HEK293 (cell line): ENCODE results near the gene SNRPD3.

Source experiments
- GLI2 ChIP-seq: fragments of 450-650 bp; formaldehyde crosslinking; IDR thresholded peaks from 2 replicates; pipeline ENCODE4; 2017; ENCODE audit warnings: missing biosample characterization, missing genetic modification characterization, low read depth, borderline replicate concordance
- GLI4 ChIP-seq: fragments of 450-650 bp; formaldehyde crosslinking; IDR thresholded peaks from 2 replicates; pipeline ENCODE4 v1.5.1; 2016; ENCODE audit warnings: missing biosample characterization, missing genetic modification characterization
- GLIS1 ChIP-seq: fragments of 450-650 bp; formaldehyde crosslinking; IDR thresholded peaks from 2 replicates; pipeline ENCODE4 v1.5.1; 2016; ENCODE audit warnings: missing biosample characterization, missing genetic modification characterization
- KLF10 ChIP-seq: fragments of 450-650 bp; IDR thresholded peaks from 2 replicates; pipeline ENCODE4 v1.5.1; 2018; ENCODE audit warnings: missing biosample characterization, mild to moderate bottlenecking, missing genetic modification characterization
- RBAK ChIP-seq: fragments of 450-650 bp; formaldehyde crosslinking; IDR thresholded peaks from 2 replicates; pipeline ENCODE4 v1.5.1; 2016; ENCODE audit warnings: missing biosample characterization, missing genetic modification characterization
- REPIN1 ChIP-seq: fragments of 450-650 bp; formaldehyde crosslinking; IDR thresholded peaks from 2 replicates; pipeline ENCODE4 v1.5.1; 2017; ENCODE audit warnings: missing biosample characterization, missing genetic modification characterization, low read depth
- ZBTB17 ChIP-seq: fragments of 450-650 bp; formaldehyde crosslinking; IDR thresholded peaks from 2 replicates; pipeline ENCODE4 v1.5.1; 2016; ENCODE audit warnings: missing biosample characterization, missing genetic modification characterization
- ZFP69B ChIP-seq: fragments of 450-650 bp; formaldehyde crosslinking; IDR thresholded peaks from 2 replicates; pipeline ENCODE4 v1.5.1; 2016; ENCODE audit warnings: missing biosample characterization, missing genetic modification characterization
- ZNF23 ChIP-seq: fragments of 450-650 bp; formaldehyde crosslinking; IDR thresholded peaks from 2 replicates; pipeline ENCODE4 v1.5.1; 2016; ENCODE audit warnings: missing biosample characterization, missing genetic modification characterization, borderline replicate concordance
- ZNF274 ChIP-seq, 2 experiments: fragments of 200-500 bp in 1 of 2; fragments of 450-650 bp in 1 of 2; sonication (Bioruptor generic) in 1 of 2; formaldehyde crosslinking in 1 of 2; IDR thresholded peaks; 2 replicates each; pipeline versions ENCODE4 v1.5.1 to v1.6.1; 2014 to 2016; ENCODE audit warnings: borderline replicate concordance in 1 of 2, inconsistent platforms in 1 of 2, low read length in 1 of 2, missing biosample characterization in 1 of 2, missing genetic modification characterization in 1 of 2
- ZNF354C ChIP-seq: fragments of 450-650 bp; formaldehyde crosslinking; IDR thresholded peaks from 2 replicates; pipeline ENCODE4 v1.5.1; 2016; ENCODE audit warnings: missing biosample characterization, missing genetic modification characterization, low read depth, borderline replicate concordance
- ZNF514 ChIP-seq: fragments of 450-650 bp; formaldehyde crosslinking; IDR thresholded peaks from 2 replicates; pipeline ENCODE4 v1.5.1; 2016; ENCODE audit warnings: missing biosample characterization, missing genetic modification characterization
- ZNF529 ChIP-seq: fragments of 450-650 bp; formaldehyde crosslinking; IDR thresholded peaks from 2 replicates; pipeline ENCODE4 v1.5.1; 2017; ENCODE audit warnings: missing genetic modification characterization, missing biosample characterization; ENCODE audit not compliant: insufficient replicate concordance
- ZNF544 ChIP-seq: fragments of 450-650 bp; formaldehyde crosslinking; IDR thresholded peaks from 2 replicates; pipeline ENCODE4 v1.5.0; 2017; ENCODE audit warnings: missing biosample characterization, missing genetic modification characterization
- ZNF621 ChIP-seq: fragments of 450-650 bp; formaldehyde crosslinking; IDR thresholded peaks from 2 replicates; pipeline ENCODE4 v1.5.1; 2017; ENCODE audit warnings: missing biosample characterization, missing genetic modification characterization
- ZNF629 ChIP-seq: fragments of 450-650 bp; formaldehyde crosslinking; IDR thresholded peaks from 2 replicates; pipeline ENCODE4 v1.5.1; 2017; ENCODE audit warnings: missing biosample characterization, missing genetic modification characterization
- ZNF654 ChIP-seq: fragments of 450-650 bp; formaldehyde crosslinking; IDR thresholded peaks from 2 replicates; pipeline ENCODE4 v1.5.1; 2016; ENCODE audit warnings: low read depth, missing biosample characterization, missing genetic modification characterization
- ZNF660 ChIP-seq: fragments of 450-650 bp; IDR thresholded peaks from 2 replicates; pipeline ENCODE4 v1.5.1; 2018; ENCODE audit warnings: missing biosample characterization, mild to moderate bottlenecking, missing genetic modification characterization
- ZNF677 ChIP-seq: fragments of 450-650 bp; IDR thresholded peaks from 2 replicates; pipeline ENCODE4 v1.5.0; 2018; ENCODE audit warnings: missing biosample characterization, mild to moderate bottlenecking, missing genetic modification characterization, moderate library complexity
- ZNF768 ChIP-seq: fragments of 450-650 bp; formaldehyde crosslinking; IDR thresholded peaks from 2 replicates; pipeline ENCODE4 v1.5.1; 2018; ENCODE audit warnings: missing biosample characterization, mild to moderate bottlenecking, missing genetic modification characterization
- ZSCAN23 ChIP-seq: fragments of 450-650 bp; formaldehyde crosslinking; IDR thresholded peaks from 2 replicates; pipeline ENCODE4 v1.5.1; 2016; ENCODE audit warnings: missing biosample characterization, missing genetic modification characterization
- TF ChIP-seq, protein P1 (sequence below): sonication (generic); formaldehyde crosslinking; IDR thresholded peaks from 2 replicates; pipeline ENCODE4 v1.8.1; 2022; ENCODE audit warnings: mild to moderate bottlenecking, moderate library complexity, missing genetic modification reagents
- TF ChIP-seq, protein P2 (sequence below): fragments of 450-650 bp; formaldehyde crosslinking; IDR thresholded peaks from 2 replicates; pipeline ENCODE4 v1.5.1; 2017; ENCODE audit warnings: missing biosample characterization, missing genetic modification characterization
- TF ChIP-seq, protein P3 (sequence below): fragments of 450-650 bp; formaldehyde crosslinking; IDR thresholded peaks from 2 replicates; pipeline ENCODE4 v1.5.1; 2016; ENCODE audit warnings: missing biosample characterization, missing genetic modification characterization
- TF ChIP-seq, protein P4 (sequence below): fragments of 450-650 bp; formaldehyde crosslinking; IDR thresholded peaks from 2 replicates; pipeline ENCODE4 v1.5.1; 2017; ENCODE audit warnings: missing biosample characterization, missing genetic modification characterization
- TF ChIP-seq, protein P5 (sequence below): fragments of 450-650 bp; formaldehyde crosslinking; IDR thresholded peaks from 2 replicates; pipeline ENCODE4; 2016; ENCODE audit warnings: missing biosample characterization, missing genetic modification characterization
- TF ChIP-seq, protein P6 (sequence below): fragments of 450-650 bp; formaldehyde crosslinking; IDR thresholded peaks from 2 replicates; pipeline ENCODE4 v1.5.1; 2017; ENCODE audit warnings: missing biosample characterization, missing genetic modification characterization
- TF ChIP-seq, protein P7 (sequence below): fragments of 450-650 bp; formaldehyde crosslinking; IDR thresholded peaks from 2 replicates; pipeline ENCODE4 v1.5.1; 2016; ENCODE audit warnings: missing biosample characterization, missing genetic modification characterization

The SNRPD3 gene

DNA sequence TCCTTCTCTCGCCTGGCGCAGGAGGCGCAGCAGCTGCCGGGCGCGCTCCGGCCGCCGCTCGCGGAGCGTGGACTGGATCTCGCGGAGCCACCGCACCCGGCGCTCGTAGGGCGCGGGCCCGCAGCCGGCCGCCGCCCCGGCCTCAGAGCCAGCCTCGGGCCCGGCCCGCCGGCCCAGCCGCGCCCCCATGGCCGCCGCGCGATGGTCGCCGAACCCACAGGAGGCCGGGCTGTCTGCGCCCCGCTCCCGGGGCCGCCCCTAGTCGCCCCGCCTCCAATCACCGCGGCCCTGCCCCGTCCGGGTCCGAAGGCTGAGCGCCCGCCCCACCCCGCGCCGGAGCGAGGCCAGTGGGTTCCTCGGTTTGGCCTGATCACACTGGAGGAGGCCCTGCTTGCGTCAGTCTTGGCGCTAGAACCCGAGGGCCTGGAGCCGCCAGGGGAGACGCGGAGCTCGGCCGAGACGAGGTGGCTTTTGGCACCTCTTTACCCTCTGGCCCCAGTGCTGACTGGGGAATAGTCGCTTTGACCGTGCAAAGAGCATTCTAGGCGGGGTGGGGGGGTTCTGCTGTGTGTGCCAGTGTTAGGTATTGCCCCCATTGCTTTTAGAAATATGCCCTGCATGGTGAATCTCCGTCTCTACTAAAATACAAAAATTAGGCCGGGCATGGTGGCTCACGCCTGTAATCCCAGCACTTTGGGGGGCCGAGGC, 37.2 kb downstream of the SNRPD3 start, which contains the start of gene LRRC75B (continued):
- TF ChIP-seq, protein P1, sequence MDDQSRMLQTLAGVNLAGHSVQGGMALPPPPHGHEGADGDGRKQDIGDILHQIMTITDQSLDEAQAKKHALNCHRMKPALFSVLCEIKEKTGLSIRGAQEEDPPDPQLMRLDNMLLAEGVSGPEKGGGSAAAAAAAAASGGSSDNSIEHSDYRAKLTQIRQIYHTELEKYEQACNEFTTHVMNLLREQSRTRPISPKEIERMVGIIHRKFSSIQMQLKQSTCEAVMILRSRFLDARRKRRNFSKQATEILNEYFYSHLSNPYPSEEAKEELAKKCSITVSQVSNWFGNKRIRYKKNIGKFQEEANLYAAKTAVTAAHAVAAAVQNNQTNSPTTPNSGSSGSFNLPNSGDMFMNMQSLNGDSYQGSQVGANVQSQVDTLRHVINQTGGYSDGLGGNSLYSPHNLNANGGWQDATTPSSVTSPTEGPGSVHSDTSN, result peak; percentile 77; the same call in 1 of the 2 replicates
- TF ChIP-seq ZSCAN23 (tag by site-specific recombination), result no peak
- no peak for TF ChIP-seq ZNF621 (tag by site-specific recombination)
- TF ChIP-seq, protein P2, sequence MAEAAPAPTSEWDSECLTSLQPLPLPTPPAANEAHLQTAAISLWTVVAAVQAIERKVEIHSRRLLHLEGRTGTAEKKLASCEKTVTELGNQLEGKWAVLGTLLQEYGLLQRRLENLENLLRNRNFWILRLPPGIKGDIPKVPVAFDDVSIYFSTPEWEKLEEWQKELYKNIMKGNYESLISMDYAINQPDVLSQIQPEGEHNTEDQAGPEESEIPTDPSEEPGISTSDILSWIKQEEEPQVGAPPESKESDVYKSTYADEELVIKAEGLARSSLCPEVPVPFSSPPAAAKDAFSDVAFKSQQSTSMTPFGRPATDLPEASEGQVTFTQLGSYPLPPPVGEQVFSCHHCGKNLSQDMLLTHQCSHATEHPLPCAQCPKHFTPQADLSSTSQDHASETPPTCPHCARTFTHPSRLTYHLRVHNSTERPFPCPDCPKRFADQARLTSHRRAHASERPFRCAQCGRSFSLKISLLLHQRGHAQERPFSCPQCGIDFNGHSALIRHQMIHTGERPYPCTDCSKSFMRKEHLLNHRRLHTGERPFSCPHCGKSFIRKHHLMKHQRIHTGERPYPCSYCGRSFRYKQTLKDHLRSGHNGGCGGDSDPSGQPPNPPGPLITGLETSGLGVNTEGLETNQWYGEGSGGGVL, result peak; percentile 98
- TF ChIP-seq, protein P3, sequence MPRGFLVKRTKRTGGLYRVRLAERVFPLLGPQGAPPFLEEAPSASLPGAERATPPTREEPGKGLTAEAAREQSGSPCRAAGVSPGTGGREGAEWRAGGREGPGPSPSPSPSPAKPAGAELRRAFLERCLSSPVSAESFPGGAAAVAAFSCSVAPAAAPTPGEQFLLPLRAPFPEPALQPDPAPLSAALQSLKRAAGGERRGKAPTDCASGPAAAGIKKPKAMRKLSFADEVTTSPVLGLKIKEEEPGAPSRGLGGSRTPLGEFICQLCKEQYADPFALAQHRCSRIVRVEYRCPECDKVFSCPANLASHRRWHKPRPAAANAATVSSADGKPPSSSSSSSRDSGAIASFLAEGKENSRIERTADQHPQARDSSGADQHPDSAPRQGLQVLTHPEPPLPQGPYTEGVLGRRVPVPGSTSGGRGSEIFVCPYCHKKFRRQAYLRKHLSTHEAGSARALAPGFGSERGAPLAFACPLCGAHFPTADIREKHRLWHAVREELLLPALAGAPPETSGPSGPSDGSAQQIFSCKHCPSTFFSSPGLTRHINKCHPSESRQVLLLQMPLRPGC (tag by site-specific recombination), result no peak
- no peak for TF ChIP-seq ZNF514
- TF ChIP-seq ZNF23 (tag by site-specific recombination), result no peak
- no peak for TF ChIP-seq GLI2 (tag by site-specific recombination)
- no peak for TF ChIP-seq ZNF654
- TF ChIP-seq, protein P4, sequence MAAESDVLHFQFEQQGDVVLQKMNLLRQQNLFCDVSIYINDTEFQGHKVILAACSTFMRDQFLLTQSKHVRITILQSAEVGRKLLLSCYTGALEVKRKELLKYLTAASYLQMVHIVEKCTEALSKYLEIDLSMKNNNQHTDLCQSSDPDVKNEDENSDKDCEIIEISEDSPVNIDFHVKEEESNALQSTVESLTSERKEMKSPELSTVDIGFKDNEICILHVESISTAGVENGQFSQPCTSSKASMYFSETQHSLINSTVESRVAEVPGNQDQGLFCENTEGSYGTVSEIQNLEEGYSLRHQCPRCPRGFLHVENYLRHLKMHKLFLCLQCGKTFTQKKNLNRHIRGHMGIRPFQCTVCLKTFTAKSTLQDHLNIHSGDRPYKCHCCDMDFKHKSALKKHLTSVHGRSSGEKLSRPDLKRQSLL (tag by site-specific recombination), result peak; percentile 98
- no peak for TF ChIP-seq REPIN1 (tag by site-specific recombination)
- no peak for TF ChIP-seq RBAK (tag by site-specific recombination)
- TF ChIP-seq ZNF660, result no peak
- no peak for TF ChIP-seq ZNF677 (tag by site-specific recombination)
- peak; percentile 66; the same call in 1 of the 2 replicates for TF ChIP-seq ZBTB17 (tag by site-specific recombination)
- TF ChIP-seq ZNF629 (tag by site-specific recombination), result peak; percentile 45
- no peak for TF ChIP-seq GLI4 (tag by site-specific recombination)
- TF ChIP-seq ZNF274 (IDR thresholded peaks at IDR 0.05; ENCODE audit: low read length), result no peak
- TF ChIP-seq ZNF274 (tag by site-specific recombination; IDR thresholded peaks at IDR 0.05; ENCODE audit: borderline replicate concordance), result no peak
- no peak for TF ChIP-seq ZFP69B (tag by site-specific recombination)
- no peak for TF ChIP-seq ZNF354C (tag by site-specific recombination)
- no peak for TF ChIP-seq ZNF768
- TF ChIP-seq GLIS1, result peak; percentile 76
- TF ChIP-seq, protein P5, sequence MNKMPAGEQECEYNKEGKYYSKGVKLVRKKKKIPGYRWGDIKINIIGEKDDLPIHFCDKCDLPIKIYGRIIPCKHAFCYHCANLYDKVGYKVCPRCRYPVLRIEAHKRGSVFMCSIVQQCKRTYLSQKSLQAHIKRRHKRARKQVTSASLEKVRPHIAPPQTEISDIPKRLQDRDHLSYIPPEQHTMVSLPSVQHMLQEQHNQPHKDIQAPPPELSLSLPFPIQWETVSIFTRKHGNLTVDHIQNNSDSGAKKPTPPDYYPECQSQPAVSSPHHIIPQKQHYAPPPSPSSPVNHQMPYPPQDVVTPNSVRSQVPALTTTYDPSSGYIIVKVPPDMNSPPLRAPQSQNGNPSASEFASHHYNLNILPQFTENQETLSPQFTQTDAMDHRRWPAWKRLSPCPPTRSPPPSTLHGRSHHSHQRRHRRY, result no peak
- TF ChIP-seq, protein P6, sequence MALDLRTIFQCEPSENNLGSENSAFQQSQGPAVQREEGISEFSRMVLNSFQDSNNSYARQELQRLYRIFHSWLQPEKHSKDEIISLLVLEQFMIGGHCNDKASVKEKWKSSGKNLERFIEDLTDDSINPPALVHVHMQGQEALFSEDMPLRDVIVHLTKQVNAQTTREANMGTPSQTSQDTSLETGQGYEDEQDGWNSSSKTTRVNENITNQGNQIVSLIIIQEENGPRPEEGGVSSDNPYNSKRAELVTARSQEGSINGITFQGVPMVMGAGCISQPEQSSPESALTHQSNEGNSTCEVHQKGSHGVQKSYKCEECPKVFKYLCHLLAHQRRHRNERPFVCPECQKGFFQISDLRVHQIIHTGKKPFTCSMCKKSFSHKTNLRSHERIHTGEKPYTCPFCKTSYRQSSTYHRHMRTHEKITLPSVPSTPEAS (tag by site-specific recombination), result no peak
- TF ChIP-seq, protein P7, sequence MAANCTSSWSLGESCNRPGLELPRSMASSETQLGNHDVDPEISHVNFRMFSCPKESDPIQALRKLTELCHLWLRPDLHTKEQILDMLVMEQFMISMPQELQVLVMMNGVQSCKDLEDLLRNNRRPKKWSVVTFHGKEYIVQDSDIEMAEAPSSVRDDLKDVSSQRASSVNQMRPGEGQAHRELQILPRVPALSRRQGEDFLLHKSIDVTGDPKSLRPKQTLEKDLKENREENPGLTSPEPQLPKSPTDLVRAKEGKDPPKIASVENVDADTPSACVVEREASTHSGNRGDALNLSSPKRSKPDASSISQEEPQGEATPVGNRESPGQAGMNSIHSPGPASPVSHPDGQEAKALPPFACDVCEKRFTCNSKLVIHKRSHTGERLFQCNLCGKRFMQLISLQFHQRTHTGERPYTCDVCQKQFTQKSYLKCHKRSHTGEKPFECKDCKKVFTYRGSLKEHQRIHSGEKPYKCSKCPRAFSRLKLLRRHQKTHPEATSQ (tag by site-specific recombination), result no peak
- no peak; the same call in 1 of the 2 replicates for TF ChIP-seq KLF10 (tag by site-specific recombination)
- TF ChIP-seq ZNF529 (tag by site-specific recombination), result no peak
- TF ChIP-seq ZNF544 (tag by site-specific recombination), result no peak
